Fibroblast of lung (primary cell): Measurements from ENCODE around the gene RNASE2.

Experiments used
- CTCF ChIP-seq, 2 donors: IDR thresholded peaks in 1 of 2; conservative IDR thresholded peaks in 1 of 2; 1 replicate in 1 of 2; 2 replicates in 1 of 2; pipeline ENCODE4 v1.5.1; 2011 to 2012; ENCODE audit warnings: low read length in 2 of 2, control low read depth in 1 of 2, inconsistent platforms in 1 of 2, low read depth in 1 of 2, mild to moderate bottlenecking in 1 of 2
- EZH2 ChIP-seq: IDR thresholded peaks from 2 replicates; pipeline ENCODE4 v1.5.1; 2012; ENCODE audit warnings: low read length, control low read depth, mild to moderate bottlenecking; ENCODE audit errors: missing control alignments

- TF ChIP-seq CTCF (conservative IDR thresholded peaks at IDR 0.05 in 1 of 2, IDR thresholded peaks at IDR 0.05 in 1 of 2; ENCODE audit: low read depth in 1 of 2, low read length in 2 of 2) (no peak), EZH2 (no peak)
These were observed 49.6 kb upstream of the RNASE2 start for GRCh38 chr14:20905676-20906075.
